ENCODE measurements around the gene MTMR1.

MTMR1 gene

GRCh38 chrX:150763303-150763797 is 70.2 kb downstream of the MTMR1 start:
- DNase-seq, result no peak

- no peak for DNase-seq
Measured at GRCh38 chrX:150763810-150764209, 70.6 kb downstream of the MTMR1 start.

- no peak for DNase-seq
Measured at GRCh38 chrX:150765237-150765636, 72.0 kb downstream of the MTMR1 start.

GRCh38 chrX:150765782-150766350 is 72.7 kb downstream of the MTMR1 start:
- no peak for DNase-seq

GRCh38 chrX:150766351-150767044 is 73.3 kb downstream of the MTMR1 start:
- no peak for DNase-seq

GRCh38 chrX:150767045-150767395 is 73.8 kb downstream of the MTMR1 start:
- no peak for DNase-seq

- DNase-seq, result no peak
Measured at GRCh38 chrX:150767475-150768131, 74.4 kb downstream of the MTMR1 start.

- no peak for DNase-seq
Measured at GRCh38 chrX:150768132-150768485, 74.9 kb downstream of the MTMR1 start.

GRCh38 chrX:150768580-150769190 is 75.5 kb downstream of the MTMR1 start:
- no peak for DNase-seq

GRCh38 chrX:150769408-150769807 is 76.2 kb downstream of the MTMR1 start:
- DNase-seq, result no peak

- no peak for DNase-seq
Measured at GRCh38 chrX:150770623-150771022, 77.4 kb downstream of the MTMR1 start.

GRCh38 chrX:150771116-150771515 is 77.9 kb downstream of the MTMR1 start:
- no peak for DNase-seq

GRCh38 chrX:150772150-150772970 is 79.2 kb downstream of the MTMR1 start:
- DNase-seq, result peak; percentile 57

- DNase-seq, result no peak
Measured at GRCh38 chrX:150773117-150773516, 79.9 kb downstream of the MTMR1 start.

GRCh38 chrX:150773634-150774033 is 80.4 kb downstream of the MTMR1 start:
- no peak for DNase-seq

- no peak for DNase-seq
Measured at GRCh38 chrX:150774798-150775568, 81.8 kb downstream of the MTMR1 start.

- DNase-seq, result no peak
Measured at GRCh38 chrX:150775569-150776350, 82.6 kb downstream of the MTMR1 start.

GRCh38 chrX:150777328-150777992 is 84.3 kb downstream of the MTMR1 start:
- no peak for DNase-seq

- no peak for DNase-seq
Measured at GRCh38 chrX:150779385-150779784, 86.2 kb downstream of the MTMR1 start.

- DNase-seq, result no peak
Measured at GRCh38 chrX:150781677-150782076, 88.5 kb downstream of the MTMR1 start.

GRCh38 chrX:150790021-150790420 is 96.8 kb downstream of the MTMR1 start:
- DNase-seq, result no peak
